ENCODE data around the gene CCSER1.

CCSER1 gene

DNA sequence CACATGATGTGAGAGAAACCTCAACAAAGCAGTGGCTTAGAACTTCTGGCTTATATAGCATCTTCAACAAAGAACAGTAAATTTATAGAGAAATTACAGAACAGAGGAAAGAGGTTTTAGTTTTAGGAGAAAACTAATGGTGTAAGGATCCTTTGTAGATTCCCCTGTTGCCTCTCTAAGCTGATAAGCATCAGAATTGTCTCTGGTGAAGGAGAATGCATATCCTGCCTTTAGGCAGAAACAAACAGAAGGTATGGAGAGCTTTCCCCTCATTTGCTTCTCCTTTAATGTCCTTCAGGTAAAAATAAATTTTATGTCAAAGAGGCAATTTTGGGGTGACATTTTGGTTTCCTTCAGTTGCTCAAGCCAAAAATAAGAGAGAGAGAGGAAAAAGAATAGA is 625.9 kb downstream of the CCSER1 start:
- no peak for DNase-seq
- no peak overlapping the region for H3K4me3 ChIP-seq (ENCODE audit: low read depth, low read length)
- H3K27ac ChIP-seq, result no peak overlapping the region
- H3K27me3 ChIP-seq (ENCODE audit: insufficient read depth, low read depth, severe bottlenecking), result no peaks in the 10 kb centered on the region
- no peaks in the 10 kb centered on the region for H3K36me3 ChIP-seq
- TF ChIP-seq, protein P1, sequence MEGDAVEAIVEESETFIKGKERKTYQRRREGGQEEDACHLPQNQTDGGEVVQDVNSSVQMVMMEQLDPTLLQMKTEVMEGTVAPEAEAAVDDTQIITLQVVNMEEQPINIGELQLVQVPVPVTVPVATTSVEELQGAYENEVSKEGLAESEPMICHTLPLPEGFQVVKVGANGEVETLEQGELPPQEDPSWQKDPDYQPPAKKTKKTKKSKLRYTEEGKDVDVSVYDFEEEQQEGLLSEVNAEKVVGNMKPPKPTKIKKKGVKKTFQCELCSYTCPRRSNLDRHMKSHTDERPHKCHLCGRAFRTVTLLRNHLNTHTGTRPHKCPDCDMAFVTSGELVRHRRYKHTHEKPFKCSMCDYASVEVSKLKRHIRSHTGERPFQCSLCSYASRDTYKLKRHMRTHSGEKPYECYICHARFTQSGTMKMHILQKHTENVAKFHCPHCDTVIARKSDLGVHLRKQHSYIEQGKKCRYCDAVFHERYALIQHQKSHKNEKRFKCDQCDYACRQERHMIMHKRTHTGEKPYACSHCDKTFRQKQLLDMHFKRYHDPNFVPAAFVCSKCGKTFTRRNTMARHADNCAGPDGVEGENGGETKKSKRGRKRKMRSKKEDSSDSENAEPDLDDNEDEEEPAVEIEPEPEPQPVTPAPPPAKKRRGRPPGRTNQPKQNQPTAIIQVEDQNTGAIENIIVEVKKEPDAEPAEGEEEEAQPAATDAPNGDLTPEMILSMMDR (IDR thresholded peaks at IDR 0.05; ENCODE audit: low read depth, low read length), result no peak
- H3K9me3 ChIP-seq (ENCODE audit: severe bottlenecking), result no peaks in the 10 kb centered on the region

DNA sequence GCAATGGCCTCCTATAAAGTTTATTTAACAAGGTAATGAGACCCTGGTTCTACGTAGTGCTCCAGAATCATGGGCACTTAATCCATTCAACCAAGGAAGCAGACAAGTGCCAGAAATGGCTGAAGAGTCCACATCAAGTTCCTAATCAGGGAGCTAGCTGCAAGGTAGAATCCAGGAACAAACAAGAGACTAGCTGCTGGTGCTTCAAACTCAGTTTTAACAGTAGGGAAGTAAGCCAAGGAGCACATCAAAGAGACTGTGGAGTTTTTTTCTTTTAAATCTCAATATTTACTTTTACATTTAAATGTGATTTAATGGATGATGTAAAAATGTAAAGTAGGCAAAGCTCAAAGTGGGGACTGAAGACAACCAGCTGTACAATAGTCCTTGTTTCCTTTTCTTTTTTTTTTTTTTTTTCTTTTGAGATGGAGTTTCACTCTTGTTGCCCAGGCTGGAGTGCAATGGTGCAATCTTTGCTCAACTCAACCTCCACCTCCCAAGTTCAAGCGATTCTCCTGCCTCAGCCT is 630.4 kb downstream of the CCSER1 start:
- TF ChIP-seq, protein P1 (IDR thresholded peaks at IDR 0.05; ENCODE audit: low read depth, low read length), result no peak
- Histone ChIP-seq H3K36me3 (no peaks in the 10 kb centered on the region), H3K27me3 (ENCODE audit: insufficient read depth, low read depth, severe bottlenecking) (no peaks in the 10 kb centered on the region), H3K9me3 (ENCODE audit: severe bottlenecking) (no peaks in the 10 kb centered on the region), H3K27ac (no peak overlapping the region), H3K4me3 (ENCODE audit: low read depth, low read length) (no peak overlapping the region)
- DNase-seq, result no peak

DNA sequence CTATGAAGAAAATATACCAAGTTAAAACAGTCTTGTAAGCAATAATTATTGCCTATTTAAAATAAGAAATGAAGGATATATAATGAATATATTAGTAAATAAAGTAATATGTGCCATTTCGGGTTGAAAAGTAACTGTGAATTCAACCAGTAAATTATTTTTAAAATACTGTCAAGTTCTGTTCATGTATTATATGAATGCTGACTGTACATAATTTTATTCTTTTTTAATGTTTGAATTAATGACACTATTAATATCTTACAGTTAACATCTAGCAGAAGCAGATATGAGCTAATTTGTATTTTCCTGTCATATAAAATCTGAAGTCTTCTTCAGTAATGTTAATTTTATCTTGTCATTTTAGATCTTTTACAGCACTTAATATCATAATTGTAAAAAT is 632.9 kb downstream of the CCSER1 start:
- TF ChIP-seq, protein P1 (IDR thresholded peaks at IDR 0.05; ENCODE audit: low read depth, low read length), result no peak
- H3K27me3 ChIP-seq (ENCODE audit: insufficient read depth, low read depth, severe bottlenecking), result no peaks in the 10 kb centered on the region
- DNase-seq, result no peak
- no peaks in the 10 kb centered on the region for H3K9me3 ChIP-seq (ENCODE audit: severe bottlenecking)
- no peak overlapping the region for H3K4me3 ChIP-seq (ENCODE audit: low read depth, low read length)
- H3K36me3 ChIP-seq, result no peaks in the 10 kb centered on the region
- no peak overlapping the region for H3K27ac ChIP-seq

DNA sequence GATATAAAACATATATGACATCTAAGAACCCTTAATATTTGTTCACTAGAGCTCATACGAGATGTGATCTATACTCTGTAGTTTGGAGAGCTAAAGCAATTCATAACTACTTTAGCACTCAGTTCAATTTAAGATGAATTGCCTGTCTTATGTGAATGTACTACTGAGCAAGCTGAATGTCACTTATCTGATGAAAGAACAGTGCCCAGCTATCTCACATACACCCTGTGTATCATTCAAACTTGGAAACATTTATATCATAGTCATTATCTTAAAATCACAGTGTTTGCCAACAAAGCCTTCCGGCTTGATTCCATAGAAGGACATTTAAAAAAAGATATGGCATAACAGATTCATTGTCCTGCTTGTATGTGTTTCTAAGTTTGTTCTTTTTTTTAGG is 639.6 kb downstream of the CCSER1 start:
- no peak overlapping the region for H3K4me3 ChIP-seq (ENCODE audit: low read depth, low read length)
- no peaks in the 10 kb centered on the region for H3K36me3 ChIP-seq
- no peak for DNase-seq
- H3K27me3 ChIP-seq (ENCODE audit: insufficient read depth, low read depth, severe bottlenecking), result no peaks in the 10 kb centered on the region
- H3K9me3 ChIP-seq (ENCODE audit: severe bottlenecking), result no peaks in the 10 kb centered on the region
- H3K27ac ChIP-seq, result no peak overlapping the region
- TF ChIP-seq, protein P1 (IDR thresholded peaks at IDR 0.05; ENCODE audit: low read depth, low read length), result no peak

DNA sequence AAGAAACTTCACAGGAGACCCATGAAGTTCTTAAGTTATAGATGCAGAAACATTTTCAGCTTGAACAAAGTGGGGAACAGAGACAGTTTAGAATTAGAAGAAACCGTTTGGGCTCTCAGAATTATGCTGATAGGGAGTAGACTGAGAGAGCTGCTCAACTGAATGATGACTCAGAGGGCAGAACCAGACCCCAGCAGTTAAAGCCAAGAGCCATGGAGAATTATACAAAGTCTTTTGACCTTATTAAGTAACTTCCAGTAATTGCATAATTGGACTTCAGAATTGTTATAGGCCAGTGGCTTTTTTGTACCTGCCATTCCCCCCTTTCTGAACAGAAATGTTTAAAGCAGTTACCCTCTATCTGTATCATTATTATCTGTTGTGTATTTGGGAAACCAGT is 642.1 kb downstream of the CCSER1 start:
- Histone ChIP-seq H3K27ac (no peak overlapping the region), H3K36me3 (no peaks in the 10 kb centered on the region), H3K4me3 (ENCODE audit: low read depth, low read length) (no peak overlapping the region), H3K9me3 (ENCODE audit: severe bottlenecking) (no peaks in the 10 kb centered on the region), H3K27me3 (ENCODE audit: insufficient read depth, low read depth, severe bottlenecking) (no peaks in the 10 kb centered on the region)
- DNase-seq, result no peak
- TF ChIP-seq, protein P1 (IDR thresholded peaks at IDR 0.05; ENCODE audit: low read depth, low read length), result no peak

DNA sequence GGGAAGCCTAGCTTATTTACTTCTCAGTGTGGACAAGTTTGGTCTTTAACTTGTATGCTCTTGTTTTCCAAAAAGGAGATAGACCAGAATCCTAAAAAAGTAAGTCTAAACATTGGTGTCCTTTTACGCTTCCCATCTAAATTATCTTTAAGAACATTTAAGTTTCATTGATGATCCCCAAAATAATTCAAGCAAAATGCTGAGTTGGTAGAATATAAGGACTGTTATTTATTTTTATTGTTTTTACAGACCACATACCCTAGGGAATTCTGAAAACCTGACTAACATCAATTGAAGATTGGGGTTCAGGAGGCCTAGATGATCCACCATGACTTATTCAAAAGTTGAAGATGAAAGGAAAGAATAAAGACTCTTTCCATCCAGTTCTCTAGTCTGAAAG is 653.0 kb downstream of the CCSER1 start:
- DNase-seq, result no peak
- no peaks in the 10 kb centered on the region for H3K9me3 ChIP-seq (ENCODE audit: severe bottlenecking)
- no peak overlapping the region for H3K4me3 ChIP-seq (ENCODE audit: low read depth, low read length)
- no peaks in the 10 kb centered on the region for H3K36me3 ChIP-seq
- TF ChIP-seq, protein P1 (IDR thresholded peaks at IDR 0.05; ENCODE audit: low read depth, low read length), result no peak
- H3K27me3 ChIP-seq (ENCODE audit: insufficient read depth, low read depth, severe bottlenecking), result no peaks in the 10 kb centered on the region
- H3K27ac ChIP-seq, result no peak overlapping the region

All from WERI-Rb-1 (cell line).